Measurements from ENCODE around the gene TSACC.
"Not testable (repeated sequence)": the region's sequence is repeated elsewhere in the genome, so short reads cannot be mapped to it uniquely, and the experiment has no call there.

The TSACC gene

DNA sequence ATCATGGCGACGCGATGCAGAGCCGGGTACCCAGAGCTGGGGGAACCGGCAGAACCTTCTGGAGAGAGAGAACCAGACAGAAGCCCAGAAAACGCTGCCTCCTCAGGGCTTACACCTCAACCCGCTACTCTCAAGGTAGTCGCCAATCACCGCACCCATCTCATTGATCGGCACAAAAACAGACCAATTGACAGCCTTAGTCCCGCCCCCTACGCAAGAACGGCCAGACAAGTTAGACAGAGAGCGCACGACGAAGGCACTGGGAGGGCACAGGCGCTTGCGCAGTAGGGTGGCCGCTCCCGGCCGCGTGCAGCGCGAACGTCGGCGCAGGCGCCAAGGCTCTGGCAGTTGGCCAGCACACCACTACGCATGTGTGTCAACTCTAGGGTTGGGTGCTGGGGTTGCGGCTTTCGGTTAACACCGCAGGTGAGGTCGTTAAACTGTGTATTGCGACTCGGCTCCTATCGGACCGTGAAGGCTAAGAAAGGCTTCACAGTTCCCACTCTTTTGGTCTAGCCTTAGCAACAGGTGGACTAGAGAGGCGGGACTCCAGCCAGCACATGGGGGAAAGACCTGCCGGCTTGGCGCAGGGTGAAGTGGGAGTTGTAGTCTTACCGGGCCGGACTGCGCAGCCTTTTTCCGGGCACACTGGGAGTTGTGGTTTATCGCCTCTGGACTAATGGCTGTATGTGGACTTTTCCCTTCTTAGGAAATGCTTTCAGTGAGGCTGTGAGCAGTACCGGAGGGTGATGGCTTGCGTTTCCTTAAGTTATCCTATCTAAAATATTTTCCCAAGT, at the start of gene TSACC, which contains the start of gene CCT3:
TSACC (plus strand) TSS at position 347 of the 797 bp plus-strand sequence. CDS start 1,232 bp downstream, outside the sequence.
CCT3 (minus strand) TSS at position 113 of the 797 bp plus-strand sequence; CDS start at position 5, 108 bp downstream.
- peak; percentile 100 for DNase-seq

DNA sequence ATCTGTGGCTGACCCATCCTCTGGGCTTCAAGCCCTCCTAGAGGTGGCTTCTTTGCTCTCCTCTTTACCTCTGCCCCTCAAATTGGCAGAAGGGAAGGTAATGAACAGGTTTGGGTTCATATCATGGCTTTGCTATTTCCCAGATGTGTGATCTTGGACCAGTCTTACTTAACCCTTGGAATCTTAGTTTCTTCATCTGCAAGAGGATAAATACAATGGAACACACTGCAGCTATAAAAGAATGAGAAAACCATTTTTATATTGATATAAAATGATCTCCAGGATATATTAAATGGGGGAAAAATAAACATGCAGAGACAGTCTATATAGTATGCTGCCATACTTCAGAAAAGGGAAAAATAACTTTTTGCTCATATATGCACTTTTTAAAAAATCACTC, 48.5 kb upstream of the TSACC start:
- no peak for DNase-seq

DNA sequence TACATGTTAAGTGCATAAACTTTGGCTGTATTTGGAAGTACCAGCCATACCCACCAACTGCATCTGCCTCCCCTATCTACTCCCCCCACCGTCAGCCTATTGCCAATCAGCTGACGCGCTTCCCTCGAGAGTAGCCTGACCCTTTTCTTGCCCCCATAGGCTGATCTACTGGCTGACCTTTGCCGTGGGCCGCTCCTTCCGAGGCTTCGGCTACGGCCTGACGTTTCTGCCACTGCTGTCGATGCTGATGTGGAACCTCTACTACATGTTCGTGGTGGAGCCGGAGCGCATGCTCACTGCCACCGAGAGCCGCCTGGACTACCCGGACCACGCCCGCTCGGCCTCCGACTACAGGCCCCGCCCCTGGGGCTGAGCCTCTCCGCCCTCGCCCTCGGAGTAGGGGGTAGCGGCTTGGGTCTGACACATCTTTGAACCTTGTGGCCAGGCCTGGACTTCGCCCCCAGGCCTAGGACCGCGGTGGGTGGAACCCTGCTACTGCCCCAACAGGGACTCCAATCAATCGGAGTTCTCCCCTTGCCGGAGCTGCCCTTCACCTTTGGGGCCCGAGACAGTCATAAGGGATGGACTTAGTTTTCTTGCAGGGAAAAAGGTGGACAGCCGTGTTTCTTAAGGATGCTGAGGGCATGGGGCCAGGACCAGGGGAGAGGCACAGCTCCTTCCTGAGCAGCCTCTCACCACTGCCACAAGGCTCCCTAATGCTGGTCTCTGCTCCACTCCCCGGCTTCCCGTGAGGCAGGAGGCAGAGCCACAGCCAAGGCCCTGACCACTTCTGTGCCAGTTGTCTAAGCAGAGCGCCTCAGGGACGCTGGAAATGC, 46.9 kb upstream of the TSACC start:
- peak; percentile 85 to 97 for DNase-seq

DNA sequence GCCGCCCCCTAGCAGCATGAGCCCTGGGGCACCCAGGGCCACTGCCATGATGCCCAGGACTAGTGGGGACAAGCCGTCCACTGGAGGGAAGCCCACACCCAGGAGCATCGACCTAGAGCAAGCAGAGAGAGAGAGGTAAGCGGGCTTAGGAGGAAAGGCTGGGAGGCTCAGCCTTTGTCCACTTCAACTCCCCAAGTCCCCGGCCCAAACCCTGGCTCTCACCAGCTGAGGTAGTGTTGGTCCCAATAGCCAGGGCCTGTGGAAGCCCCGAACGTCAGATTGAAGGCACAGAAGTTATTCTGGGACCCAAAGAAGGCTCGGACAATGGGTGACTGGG, 45.3 kb upstream of the TSACC start:
- no peak for DNase-seq

DNA sequence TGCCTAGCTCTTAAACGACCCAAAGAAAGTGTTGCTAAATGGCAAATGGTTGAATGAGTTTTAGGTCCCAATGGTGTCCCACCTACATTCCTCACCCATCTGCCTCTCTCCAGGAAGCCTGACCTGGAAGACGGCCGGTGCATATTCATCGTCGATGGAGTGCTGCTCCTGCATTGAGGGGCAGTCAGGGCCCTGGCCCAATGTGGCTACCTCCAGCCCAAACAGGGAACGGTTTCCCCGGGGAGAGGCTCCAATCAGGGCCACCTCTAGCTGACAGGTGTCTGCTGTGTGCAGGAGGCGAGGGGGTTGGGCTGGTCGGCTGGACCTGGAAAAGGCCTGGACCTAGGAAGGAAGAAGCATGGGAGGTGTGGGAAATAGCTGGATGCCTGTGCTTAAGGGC, 44.4 kb upstream of the TSACC start:
- DNase-seq: no peak

DNA sequence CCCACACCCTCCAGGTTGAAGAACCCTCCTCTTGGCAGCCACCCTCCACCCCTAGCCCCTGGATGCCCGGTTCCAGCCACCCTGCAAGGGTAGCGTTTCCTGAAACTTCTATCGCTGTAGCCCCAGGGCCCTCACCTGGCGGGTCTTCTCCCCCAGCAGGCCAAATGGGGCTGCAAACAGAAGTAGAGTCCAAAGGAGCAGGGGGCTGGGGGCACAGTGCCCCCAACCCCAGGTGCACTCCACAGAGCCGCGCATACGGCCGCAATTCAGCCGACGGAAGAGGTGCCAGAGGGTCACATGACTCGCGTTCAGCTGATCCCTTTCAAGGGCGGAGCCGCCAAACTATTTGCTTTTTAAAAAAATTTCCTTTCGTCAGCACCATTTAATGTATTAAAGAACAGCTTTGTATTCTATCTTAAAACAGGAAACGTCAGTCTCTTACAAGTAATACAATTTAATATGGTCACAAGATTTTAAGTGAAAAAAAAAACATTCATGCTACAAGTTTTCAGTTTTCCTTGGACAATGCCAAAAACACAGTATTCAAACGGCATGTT, 42.9 kb upstream of the TSACC start, which contains the start of gene GLMP:
GLMP (minus strand) TSS at position 289 of the 557 bp plus-strand sequence; CDS start at position 255, 34 bp downstream.
- DNase-seq: peak; percentile 60 to 82

DNA sequence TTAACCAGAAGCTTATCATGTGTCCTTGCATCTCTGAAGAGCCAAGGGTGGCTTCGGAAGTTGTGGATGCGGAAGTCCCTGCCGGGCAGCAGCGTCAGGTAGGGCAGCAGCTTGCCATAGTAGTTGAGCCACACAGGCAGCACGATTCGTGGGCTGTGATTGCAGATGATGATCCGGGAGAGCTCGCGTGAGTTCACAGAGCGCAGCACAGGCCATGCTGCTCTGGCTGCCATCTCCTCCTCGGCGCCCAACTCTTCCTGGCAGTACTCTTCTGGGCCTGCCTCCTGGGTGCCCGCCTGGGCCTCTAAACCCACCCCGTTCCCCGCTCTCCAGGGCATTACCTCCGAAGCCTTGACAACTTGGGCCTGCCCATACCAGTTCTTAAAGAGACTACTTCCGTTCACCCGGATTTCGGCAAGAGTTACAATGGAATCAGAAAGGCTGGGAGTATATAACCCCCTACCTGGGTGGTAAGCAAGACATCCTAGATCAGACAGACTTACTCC, 39.4 kb upstream of the TSACC start, which contains the start of gene VHLL:
VHLL (minus strand) TSS at position 456 of the 506 bp plus-strand sequence; CDS start at position 338, 118 bp downstream.
- no peak for DNase-seq

DNA sequence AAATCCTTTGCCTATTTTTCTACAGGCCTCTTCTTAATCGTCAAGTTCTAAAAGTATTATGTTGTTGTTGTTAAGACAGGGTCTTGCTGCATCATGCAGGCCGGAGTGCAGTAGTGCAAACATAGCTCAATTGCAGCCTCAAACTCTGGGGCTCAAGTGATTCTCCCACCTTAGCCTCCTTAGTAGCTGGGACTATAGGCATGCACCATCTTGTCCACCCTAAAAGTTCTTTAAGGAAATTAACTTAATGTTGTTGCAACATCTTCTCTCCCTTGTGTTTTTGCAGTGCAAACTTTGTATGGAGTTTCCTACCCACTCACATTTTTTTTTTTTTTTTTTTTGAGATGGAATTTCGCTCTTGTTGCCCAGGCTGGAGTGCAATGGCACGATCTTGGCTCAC, 35.1 kb upstream of the TSACC start:
- no peak for DNase-seq

DNA sequence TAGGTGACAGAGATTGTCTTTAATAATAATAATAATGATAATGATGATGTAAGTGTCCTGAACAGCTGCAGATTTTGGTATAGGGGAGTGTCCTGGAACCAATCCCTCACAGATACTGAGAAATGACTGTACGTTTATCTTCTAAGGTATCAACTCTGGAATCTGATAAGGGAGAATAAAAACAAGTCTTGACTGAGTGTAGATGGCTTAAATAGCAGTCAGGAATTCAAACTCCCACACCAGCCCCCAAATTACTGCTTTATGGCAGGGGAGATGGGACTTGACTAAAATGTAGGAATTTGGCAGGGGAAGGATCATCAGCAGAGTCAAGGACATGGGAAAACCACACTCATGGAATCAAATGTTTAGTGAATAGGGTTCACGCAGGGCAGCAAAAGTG, 33.1 kb upstream of the TSACC start:
- no peak for DNase-seq

DNA sequence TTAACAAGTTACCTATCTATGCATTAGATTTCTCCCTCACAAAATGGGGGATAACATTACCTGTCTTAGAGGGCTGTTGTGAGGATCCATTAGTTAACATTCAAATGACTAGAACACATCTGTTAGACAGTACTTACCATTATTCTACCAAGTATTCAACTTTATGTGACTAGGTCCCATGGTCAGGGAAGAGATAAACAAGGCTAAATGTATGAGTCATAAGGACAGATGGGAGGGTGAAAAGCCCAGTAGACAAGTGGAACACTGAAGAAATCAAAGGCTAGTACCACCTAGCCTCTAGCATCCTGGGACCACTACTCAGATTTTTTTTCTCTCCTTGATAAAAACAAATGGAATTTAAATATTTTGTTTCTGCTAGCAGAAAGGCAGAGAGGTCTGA, 30.2 kb upstream of the TSACC start:
- no peak for DNase-seq

DNA sequence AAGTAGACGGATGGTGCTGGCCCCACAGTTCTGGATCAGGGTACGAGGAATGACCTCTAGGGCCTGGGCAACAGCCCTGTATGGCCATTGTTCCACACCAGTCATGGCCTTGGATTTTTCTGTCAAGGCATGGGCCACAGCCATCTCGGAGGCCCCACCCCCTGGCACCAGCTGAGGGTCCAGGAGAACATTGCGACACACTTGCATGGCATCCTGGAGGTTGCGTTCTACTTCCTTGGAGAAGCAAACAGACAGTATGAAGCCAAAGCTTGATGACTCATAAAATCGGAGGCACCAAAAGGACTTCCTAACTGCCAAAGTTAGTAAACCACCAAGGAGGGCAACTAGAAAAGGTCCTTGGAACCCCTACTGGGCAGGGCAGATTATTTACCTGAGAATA, 27.4 kb upstream of the TSACC start:
- DNase-seq: no peak

DNA sequence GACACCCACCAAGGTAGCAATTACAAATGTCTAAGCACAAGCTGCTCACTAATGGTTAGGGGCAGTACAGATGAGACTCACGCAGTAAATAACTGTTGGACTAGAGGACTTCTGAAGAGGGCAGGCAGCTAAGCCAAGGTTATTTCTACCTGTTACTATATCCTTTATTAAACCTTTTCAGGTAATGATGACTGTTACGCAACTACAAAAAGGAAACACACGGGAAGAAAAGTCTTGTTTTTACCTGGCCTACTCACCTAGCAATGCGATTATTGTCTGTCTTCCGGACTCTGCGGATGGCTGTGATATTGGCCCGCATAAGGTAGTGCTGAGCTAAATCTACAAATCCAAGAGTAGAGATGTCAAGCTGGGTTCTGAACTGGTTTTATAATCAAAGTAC, 21.4 kb upstream of the TSACC start:
- no peak for DNase-seq

DNA sequence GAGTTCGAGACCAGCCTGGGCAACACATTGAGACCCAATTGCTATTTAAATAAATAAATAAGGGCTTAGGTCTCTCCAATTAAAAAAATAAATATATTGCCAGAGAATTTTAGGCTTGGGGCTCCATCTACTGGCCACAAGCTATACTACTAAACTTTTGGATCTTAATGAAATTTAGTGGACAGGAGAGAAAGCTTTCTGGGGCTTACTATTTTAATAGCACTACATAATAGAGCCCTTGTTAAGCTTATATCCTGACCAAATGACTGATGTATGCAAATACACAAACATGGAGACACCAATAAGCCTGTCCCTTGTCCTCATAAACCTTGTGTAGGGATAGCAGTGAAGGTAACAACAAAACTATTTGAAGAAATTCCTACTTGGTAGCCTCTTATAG, 18.7 kb upstream of the TSACC start:
- peak; percentile 50 to 71 for DNase-seq

DNA sequence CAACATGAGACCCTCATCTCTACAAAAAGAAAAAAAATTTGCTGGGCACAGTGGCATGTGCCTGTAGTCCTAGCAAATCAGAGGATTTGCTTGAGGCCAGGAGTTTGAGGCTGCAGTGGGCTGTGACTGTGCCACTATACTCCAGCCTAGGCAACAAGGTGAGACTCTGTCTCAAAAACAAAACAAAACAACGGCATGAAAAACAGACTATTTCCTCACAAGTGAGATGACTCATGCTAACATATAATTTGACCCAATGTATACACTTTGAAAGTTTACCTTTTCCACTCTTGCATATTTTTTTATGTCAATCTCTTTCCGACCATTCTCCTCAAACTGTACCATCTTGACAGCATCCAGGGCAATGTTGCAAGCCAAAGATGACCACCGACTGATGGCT, 17.8 kb upstream of the TSACC start:
- no peak for DNase-seq

DNA sequence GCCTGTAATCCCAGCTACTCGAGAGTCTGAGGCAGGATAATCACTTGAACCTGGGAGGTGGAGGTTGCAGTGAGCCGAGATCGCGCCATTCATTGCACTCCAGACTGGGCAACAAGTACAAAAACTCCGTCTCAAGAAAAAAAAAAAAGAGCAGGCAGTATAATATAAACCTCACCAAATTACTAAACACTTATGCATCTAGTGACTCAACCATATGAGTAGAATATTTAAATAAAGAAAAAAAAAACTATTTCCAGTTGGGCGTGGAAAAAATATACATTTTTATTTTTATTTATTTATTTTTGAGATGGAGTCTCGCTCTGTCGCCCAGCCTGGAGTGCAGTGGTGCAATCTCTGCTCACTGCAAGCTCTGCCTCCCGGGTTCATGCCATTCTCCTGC, 15.1 kb upstream of the TSACC start:
- not testable (repeated sequence) for DNase-seq

DNA sequence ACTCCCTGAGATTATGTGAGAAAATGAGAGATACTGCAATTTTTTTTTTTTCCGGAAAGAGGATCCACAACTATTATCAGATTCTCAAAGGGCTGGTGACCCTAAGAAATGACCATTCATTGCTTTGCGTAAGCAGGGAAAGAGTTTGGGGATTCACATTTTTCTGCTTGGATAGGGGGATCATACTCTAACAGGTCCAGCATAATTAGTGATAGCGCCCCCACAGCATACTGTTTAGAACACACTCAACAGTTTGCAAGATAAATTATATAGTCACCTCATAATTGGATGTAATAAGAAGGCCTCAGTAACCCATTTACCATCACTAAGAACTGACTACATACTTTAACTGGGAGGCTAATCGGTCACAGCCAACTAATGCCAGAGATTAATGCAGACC, 2.1 kb upstream of the TSACC start:
- peak in 1 of 2 experiments; percentile 50 for DNase-seq

DNA sequence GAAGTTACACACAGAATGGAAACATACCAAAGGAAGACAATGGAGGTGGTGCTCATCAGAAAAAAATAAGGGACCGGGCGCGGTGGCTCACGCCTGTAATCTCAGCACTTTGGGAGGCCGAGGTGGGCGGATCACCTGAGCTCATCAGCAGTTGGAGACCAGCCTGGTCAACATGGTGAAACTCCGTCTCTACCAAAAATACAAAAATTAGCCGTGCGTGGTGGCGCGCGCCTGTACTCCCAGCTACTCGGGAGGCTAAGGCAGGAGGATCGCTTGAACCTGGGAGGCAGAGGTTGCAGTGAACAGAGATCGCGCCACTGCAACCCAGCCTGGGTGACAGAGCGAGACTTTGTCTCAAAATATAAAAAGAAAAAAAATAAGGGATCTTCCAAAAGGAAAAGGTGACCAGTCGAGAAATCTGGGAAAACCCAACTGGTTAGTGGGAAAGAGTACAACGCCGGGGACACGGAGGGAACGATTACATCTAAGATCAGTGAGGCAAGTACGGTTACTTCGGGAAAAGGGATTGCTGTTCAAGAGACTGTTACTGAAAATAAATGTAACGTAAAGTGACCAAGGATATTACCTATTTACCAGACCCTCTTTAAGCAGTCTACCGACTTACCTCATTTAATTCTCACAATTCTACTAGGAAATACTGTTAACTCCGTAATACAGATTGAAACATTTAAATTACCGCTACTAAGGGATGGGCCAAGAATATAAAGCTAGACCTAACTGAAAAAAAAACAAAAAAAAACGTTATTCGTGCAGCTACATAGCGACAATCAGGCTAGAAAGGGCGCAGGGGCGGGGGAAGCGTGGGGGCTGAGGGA, 1.1 kb upstream of the TSACC start:
- no peak for DNase-seq

DNA sequence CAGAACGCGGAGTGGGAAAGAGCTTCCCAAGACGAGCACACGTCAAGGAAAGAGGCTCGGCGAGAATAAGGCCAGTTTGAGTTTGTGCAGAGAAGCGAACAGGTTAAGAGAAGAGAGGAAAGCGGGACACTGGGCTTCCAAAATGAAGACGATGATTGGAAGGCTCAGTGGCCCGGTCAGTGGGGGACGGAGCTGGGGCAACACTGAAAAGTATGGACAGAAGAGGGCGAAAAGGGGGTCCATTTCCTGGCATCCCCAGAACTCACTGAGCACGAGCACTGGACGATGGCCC, 492 bp upstream of the TSACC start:
- no peak for DNase-seq

DNA sequence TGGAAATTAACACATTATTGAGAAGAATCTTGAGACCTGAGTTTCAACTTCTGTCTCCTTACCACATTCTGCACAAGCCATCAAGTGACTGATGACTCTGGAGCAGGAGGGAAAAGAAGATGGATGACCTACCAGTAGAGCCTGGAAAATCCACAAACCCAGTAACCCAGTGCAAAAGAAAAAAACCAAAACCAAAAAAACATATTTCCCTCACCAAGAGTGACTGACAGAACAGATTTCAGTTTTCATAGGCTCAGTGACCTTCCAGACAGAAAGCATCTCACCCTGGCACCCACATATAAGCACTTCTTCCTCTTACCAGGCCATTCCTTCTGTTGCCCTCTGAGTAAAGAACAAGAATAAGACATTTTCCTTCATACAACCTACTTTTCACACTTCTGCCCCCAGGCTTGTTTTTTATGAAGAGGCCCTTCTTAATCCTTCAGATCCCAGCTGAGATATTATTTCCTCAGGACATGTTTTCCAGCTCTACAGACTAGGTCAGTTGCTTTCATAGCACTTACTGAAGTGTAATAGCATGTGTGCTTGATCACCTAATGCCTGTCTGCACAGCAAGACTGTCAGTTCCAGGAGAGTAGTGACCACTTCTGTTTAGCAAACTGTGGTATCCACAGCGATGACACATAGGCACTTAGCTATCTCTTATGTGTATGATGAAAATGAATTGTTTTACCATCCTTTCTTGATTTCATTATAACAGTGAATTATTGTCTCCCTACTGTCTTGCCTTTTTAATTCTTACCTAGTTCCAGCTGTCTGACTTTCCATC, 4.0 kb downstream of the TSACC start:
- no peak for DNase-seq

DNA sequence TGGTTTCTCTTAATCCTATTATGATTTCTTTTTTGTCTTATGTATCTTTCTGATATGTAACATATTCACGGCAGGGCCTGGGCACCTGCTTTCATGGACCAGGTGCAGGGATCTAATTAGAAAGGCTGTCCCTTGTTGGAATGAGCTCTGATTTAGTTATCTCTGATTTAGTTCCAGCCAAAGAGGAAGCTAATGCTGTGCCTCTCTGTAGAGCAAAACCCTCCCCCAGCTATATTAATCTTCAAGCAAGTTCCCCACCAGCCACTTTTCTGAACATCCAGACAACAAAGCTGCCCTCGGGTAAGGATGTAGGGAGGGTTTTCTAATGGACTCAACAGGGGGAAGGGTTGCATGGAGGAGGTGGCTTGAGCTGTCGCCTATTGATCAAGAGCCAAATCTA, 6.1 kb downstream of the TSACC start:
- DNase-seq: no peak

DNA sequence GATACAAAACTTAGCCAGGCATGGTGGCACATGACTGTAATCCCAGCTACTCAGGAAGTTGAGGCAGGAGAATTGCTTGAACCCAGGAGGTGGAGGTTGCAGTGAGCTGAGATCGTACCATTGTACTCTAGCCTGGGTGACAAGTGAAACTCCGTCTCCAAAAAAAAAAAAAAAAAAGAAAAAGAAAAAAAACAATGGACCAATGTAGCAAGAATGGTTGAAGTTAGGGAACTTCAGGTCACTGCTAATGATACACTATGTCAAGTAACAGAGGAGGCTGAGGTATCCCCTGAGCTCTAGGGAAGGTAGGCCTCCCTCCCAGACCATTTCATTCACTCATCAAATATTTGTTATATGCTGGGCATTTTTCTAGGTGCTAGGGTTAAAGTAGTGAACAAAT, 7.7 kb downstream of the TSACC start:
- not testable (repeated sequence) for DNase-seq

DNA sequence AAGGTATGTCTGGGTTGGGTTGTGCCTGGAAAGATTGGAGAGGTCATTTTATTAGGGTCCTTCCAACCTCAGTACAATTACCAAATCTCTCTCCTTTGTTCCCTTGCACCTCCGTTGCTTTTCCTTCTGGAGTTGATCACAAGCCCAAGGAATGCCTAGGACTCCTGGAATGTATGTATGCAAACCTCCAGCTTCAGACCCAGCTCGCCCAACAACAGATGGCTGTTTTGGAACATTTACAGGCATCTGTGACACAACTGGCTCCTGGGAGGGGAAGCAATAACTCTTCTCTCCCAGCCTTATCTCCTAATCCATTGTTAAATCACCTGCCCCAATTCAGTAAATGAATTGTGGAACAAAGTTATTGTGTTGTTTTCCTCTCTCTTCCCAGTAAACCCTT, 8.3 kb downstream of the TSACC start:
- DNase-seq: no peak

All from NCI-H526 (cell line).